K562 (cell line): ENCODE data around the gene SLC2A9. TPM values are rescaled to one million over a fixed set of nuclear protein-coding genes. Genes with fewer than 3 reads are reported as not detected.

Experiments used
- ATAC-seq: fragments of 200-7000 bp; cut with Tn5 transposase; 3 replicates; pipeline ENCODE4 v1.9.1; 2020; ENCODE audit warnings: moderate library complexity
- BruUV-seq: library from RNA; stranded (reverse); fragments of 400-500 nt; replicated peaks from 2 replicates; lab custom pipeline; 2021; lab: Mats Ljungman, UMichigan
- CTCF ChIA-PET: fragments of 300-600 bp; formaldehyde crosslinking; extraction: SDS; loops from one replicate; lab custom pipeline; 2021; ENCODE audit warnings: low intra/inter-chr PET ratio; lab: Yijun Ruan, JAX
- POLR2A ChIA-PET: fragments of 300-600, 350-650 bp; sonication (Branson Sonifier 250); formaldehyde crosslinking; extraction: SDS; loops from one replicate; lab custom pipeline; 2021; ENCODE audit warnings: antibody characterized with exemption, inconsistent platforms; lab: Yijun Ruan, JAX
- DNase-seq, 4 experiments: peaks; one replicate each; pipeline versions ENCODE4 v3.0.0 to v3.0.0-alpha.2; 2011 to 2018; ENCODE audit warnings: low spot score in 3 of 4, mixed read lengths in 3 of 4; ENCODE audit errors: extremely low read depth in 1 of 4
- FAIRE-seq: peaks from 2 replicates; lab custom pipeline; 2011; peaks lifted over from hg19 to GRCh38; lab: Jason Lieb, UNC
- H2AFZ ChIP-seq: 2 replicates; pipeline ENCODE4 v1.6.0; 2011; ENCODE audit warnings: low read depth, low read length, control low read depth, inconsistent platforms
- H3K27ac ChIP-seq: fragments of 200-600 bp; 3 replicates; pipeline ENCODE4 v1.8.0; 2011; ENCODE audit warnings: low read depth, mild to moderate bottlenecking, control low read depth, inconsistent platforms, low read length, moderate library complexity, mixed read lengths; ENCODE audit errors: extremely low read depth
- H3K27me3 ChIP-seq, 2 experiments: fragments of 300-600 bp in 1 of 2; 2 replicates in 1 of 2; 3 replicates in 1 of 2; pipeline versions ENCODE4 v1.6.0 to v1.8.0; 2011; ENCODE audit warnings: inconsistent platforms in 2 of 2, low read length in 2 of 2, mild to moderate bottlenecking in 1 of 2, mixed read lengths in 1 of 2, moderate library complexity in 1 of 2; ENCODE audit not compliant: control insufficient read depth in 2 of 2, insufficient read depth in 2 of 2
- H3K36me3 ChIP-seq: fragments of 300-600 bp; 3 replicates; pipeline ENCODE4 v1.8.0; 2011; ENCODE audit warnings: mild to moderate bottlenecking, low read length, inconsistent platforms; ENCODE audit not compliant: control insufficient read depth, insufficient read depth
- H3K4me1 ChIP-seq, 2 experiments: fragments of 200-600 bp in 1 of 2; replicated peaks in 1 of 2; 2 replicates in 1 of 2; 3 replicates in 1 of 2; pipeline versions ENCODE4 v1.5.1 to v1.8.0; 2011; ENCODE audit warnings: inconsistent platforms in 2 of 2, low read length in 2 of 2, mild to moderate bottlenecking in 1 of 2, mixed read lengths in 1 of 2, moderate library complexity in 1 of 2; ENCODE audit not compliant: control insufficient read depth in 2 of 2, insufficient read depth in 2 of 2
- H3K4me2 ChIP-seq: 2 replicates; pipeline ENCODE4 v1.6.1; 2011; ENCODE audit warnings: low read length, control low read depth, inconsistent platforms, mixed read lengths; ENCODE audit not compliant: insufficient read depth
- H3K4me3 ChIP-seq: fragments of 200-600 bp; sonication (generic), shearing (Covaris generic); 2 replicates; pipeline ENCODE4 v1.5.1; 2016; ENCODE audit warnings: control low read depth, inconsistent platforms
- H3K79me2 ChIP-seq: fragments of 200-600 bp; 3 replicates; pipeline ENCODE4 v1.8.0; 2011; ENCODE audit warnings: low read length, inconsistent platforms; ENCODE audit not compliant: control insufficient read depth, insufficient read depth
- H3K9ac ChIP-seq, 2 experiments: 2 replicates each; pipeline versions ENCODE4 v1.6.0 to v1.6.1; 2011; ENCODE audit warnings: low read depth in 2 of 2, low read length in 2 of 2, control low read depth in 1 of 2, inconsistent platforms in 1 of 2, mild to moderate bottlenecking in 1 of 2, mixed read lengths in 1 of 2; ENCODE audit not compliant: insufficient read depth in 1 of 2
- H3K9me1 ChIP-seq: one replicate; pipeline ENCODE4 v1.6.0; 2011; ENCODE audit warnings: inconsistent platforms, mild to moderate bottlenecking, low read length, moderate library complexity; ENCODE audit not compliant: control insufficient read depth, insufficient read depth
- H3K9me3 ChIP-seq: replicated peaks from 2 replicates; pipeline ENCODE4 v1.5.1; 2011; ENCODE audit warnings: low read depth, low read length, inconsistent platforms; ENCODE audit not compliant: control insufficient read depth, insufficient read depth
- H4K20me1 ChIP-seq: replicated peaks from 2 replicates; pipeline ENCODE4 v1.6.1; 2011; ENCODE audit warnings: low read length, inconsistent platforms, mixed read lengths; ENCODE audit not compliant: control insufficient read depth, insufficient read depth
- CBFA2T2 ChIP-seq: fragments of 450-650 bp; conservative IDR thresholded peaks from 2 replicates; pipeline ENCODE4 v1.6.1; 2017; ENCODE audit warnings: mild to moderate bottlenecking
- ESRRA ChIP-seq: fragments of 450-650 bp; IDR thresholded peaks from 2 replicates; pipeline ENCODE4 v1.6.1; 2014; ENCODE audit warnings: low read depth, mild to moderate bottlenecking, moderate library complexity, borderline replicate concordance
- HDAC1 ChIP-seq, 2 experiments: fragments of 450-650 bp; IDR thresholded peaks; 2 replicates each; pipeline ENCODE4 v1.6.1; 2016 to 2017; ENCODE audit warnings: inconsistent platforms in 1 of 2, mild to moderate bottlenecking in 1 of 2, moderate library complexity in 1 of 2
- MNT ChIP-seq, 2 experiments: fragments of 450-650 bp; conservative IDR thresholded peaks; 2 replicates each; pipeline ENCODE4 v1.6.1; 2017; ENCODE audit warnings: mild to moderate bottlenecking in 2 of 2, moderate library complexity in 2 of 2
- NR2F6 ChIP-seq: fragments of 450-650 bp; formaldehyde crosslinking; IDR thresholded peaks from 2 replicates; pipeline ENCODE4 v1.4.0; 2020; ENCODE audit warnings: mild to moderate bottlenecking
- PYGO2 ChIP-seq: fragments of 450-650 bp; IDR thresholded peaks from 2 replicates; pipeline ENCODE4 v1.6.1; 2016; ENCODE audit warnings: mild to moderate bottlenecking, missing genetic modification characterization, moderate library complexity, missing compliant biosample characterization
- SAFB ChIP-seq: fragments of 200-400 bp; formaldehyde crosslinking; IDR thresholded peaks from 2 replicates; pipeline ENCODE4 v1.6.1; 2017; ENCODE audit warnings: low read depth, low read length, borderline replicate concordance
- SMAD2 ChIP-seq: fragments of 150-350 bp; IDR thresholded peaks from 2 replicates; pipeline ENCODE4 v1.6.1; 2014; ENCODE audit warnings: low read depth, mild to moderate bottlenecking, low read length
- ZBTB8A ChIP-seq: fragments of 450-650 bp; IDR thresholded peaks from 2 replicates; pipeline ENCODE4 v1.6.1; 2018; ENCODE audit warnings: mild to moderate bottlenecking, moderate library complexity; ENCODE audit not compliant: partially characterized antibody
- ZKSCAN3 ChIP-seq: fragments of 250-450 bp; sonication (Bioruptor Pico); IDR thresholded peaks from 2 replicates; pipeline ENCODE4 v1.4.0; 2020
- ZSCAN32 ChIP-seq: fragments of 450-650 bp; formaldehyde crosslinking; IDR thresholded peaks from 2 replicates; pipeline ENCODE4 v1.4.0; 2020; ENCODE audit warnings: mild to moderate bottlenecking, moderate library complexity
- WGBS: fragments of 100-300 bp; shearing (Covaris generic); methylation state at CpG from one replicate; pipeline ENCODE4 v1.1.6; 2016; ENCODE audit warnings: low coverage, mixed read lengths; ENCODE audit not compliant: insufficient coverage; ENCODE audit errors: missing lambda C conversion rate; 5-methylcytosine and 5-hydroxymethylcytosine counted together
- in situ Hi-C: fragments of 300-500 bp; cut with MboI; formaldehyde crosslinking; loops from 4 replicates; pipeline ENCODE4 v1.15.0; 2018; ENCODE audit warnings: inconsistent platforms, mixed read lengths
- intact Hi-C: fragments of 100-400 bp; cut with micrococcal nuclease; formaldehyde crosslinking; loops from 2 replicates; pipeline ENCODE4 v1.14.2; 2022
- polyA plus RNA-seq, 8 experiments: library from polyadenylated mRNA; depleted of rRNA in 4 of 8; stranded (reverse) in 5 of 8; unstranded in 3 of 8; fragments of >200 nt; fragmentation: Nextera tagmentation in 2 of 8; fragmentation: Illumina TruSeq in 1 of 8; extraction: Ambion mirVana in 2 of 8; extraction: Trizol in 1 of 8; gene quantifications; 2 replicates each; pipeline versions ENCODE4 v1.2.1 to v1.2.3, GENCODE V29; 2011 to 2014; ENCODE audit warnings: inconsistent platforms in 1 of 8, missing spikeins in 1 of 8
- total RNA-seq, 7 experiments: library from RNA; depleted of rRNA in 6 of 7; stranded (reverse); fragments of >200 nt in 6 of 7; fragmentation: Illumina TruSeq in 2 of 7; extraction: Trizol in 2 of 7; gene quantifications; 2 replicates each; pipeline versions ENCODE4 v1.2.1 to v1.2.3, GENCODE V29; 2011 to 2021; ENCODE audit warnings: low replicate concordance in 1 of 7
- TF ChIP-seq, protein P1 (sequence below): sonication (generic); formaldehyde crosslinking; IDR thresholded peaks from 2 replicates; pipeline ENCODE4 v1.5.0; 2020; ENCODE audit warnings: missing genetic modification reagents

Gene SLC2A9
- total and polyA plus RNA-seq, 9 of the 15 experiments (the other 6 are each of a cell fraction or from before 2014, with no cell fraction given), result 0.15 to 1.9 (median 0.76) TPM

DNA sequence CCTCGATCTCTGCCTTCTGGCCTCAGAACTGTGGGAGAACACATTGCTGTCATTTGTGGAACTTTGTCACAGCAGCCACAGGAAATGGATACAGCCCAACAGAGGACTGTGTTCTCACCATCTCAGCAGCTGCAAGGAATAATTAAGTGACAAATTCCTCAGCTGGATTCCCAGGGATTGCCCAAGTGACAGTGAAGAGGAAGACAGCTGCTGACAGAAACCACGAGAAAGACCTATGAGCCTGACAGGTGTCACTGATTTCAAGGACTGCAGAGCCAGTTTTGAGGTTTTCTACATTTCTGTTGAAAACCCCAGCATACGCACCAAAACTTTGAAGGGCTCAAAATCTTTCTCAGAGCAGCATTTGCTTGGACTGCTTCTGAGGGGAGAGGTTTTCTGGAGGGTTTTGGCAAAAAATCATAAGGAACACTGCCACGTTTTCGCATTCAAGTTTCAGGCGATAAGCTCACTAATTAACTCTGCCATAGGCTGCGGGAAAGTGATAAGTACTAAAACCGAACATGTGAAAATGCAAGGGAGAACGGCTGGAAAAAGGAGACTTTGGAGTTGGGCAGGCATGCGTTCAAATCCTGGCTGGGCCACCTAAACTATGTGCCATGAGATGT, 151.0 kb downstream of the SLC2A9 start:
- no peak for FAIRE-seq
- no peak overlapping the region for H3K4me2 ChIP-seq
- no TSS peak for BruUV-seq
- TF ChIP-seq SMAD2, result no peak
- TF ChIP-seq, all 486 proteins: peak for 0
- no peak overlapping the region for H3K4me3 ChIP-seq
- ChIA-PET POLR2A (interaction anchor here (0.6 to 1.1 kb wide), 3 partner anchors 8 to 376 kb away, joined by 3 to 4 read pairs (median 4); no protein-coding TSS in a partner anchor), CTCF (no interaction called here)
- no peak overlapping the region for H3K27ac ChIP-seq
- no peaks in the 10 kb centered on the region for H3K36me3 ChIP-seq
- in situ Hi-C loops, result no loop called here
- ATAC-seq, result no peak
- no peaks in the 10 kb centered on the region for H3K9me3 ChIP-seq
- H2AFZ ChIP-seq, result no peak overlapping the region
- intact Hi-C loops, result no loop called here
- no peaks in the 10 kb centered on the region for H3K4me1 ChIP-seq
- 0% methylated on average over 10 of the region's 10 CpGs for WGBS
- peaks cover 0 to 19% of the 10 kb centered on the region in 2 experiments; a peak in 1 of 5 replicates for H3K27me3 ChIP-seq
- H3K79me2 ChIP-seq, result no peaks in the 10 kb centered on the region
- no peaks in the 10 kb centered on the region for H4K20me1 ChIP-seq
- no peaks in the 10 kb centered on the region for H3K9me1 ChIP-seq
- no peak for DNase-seq
- no peak overlapping the region for H3K9ac ChIP-seq

DNA sequence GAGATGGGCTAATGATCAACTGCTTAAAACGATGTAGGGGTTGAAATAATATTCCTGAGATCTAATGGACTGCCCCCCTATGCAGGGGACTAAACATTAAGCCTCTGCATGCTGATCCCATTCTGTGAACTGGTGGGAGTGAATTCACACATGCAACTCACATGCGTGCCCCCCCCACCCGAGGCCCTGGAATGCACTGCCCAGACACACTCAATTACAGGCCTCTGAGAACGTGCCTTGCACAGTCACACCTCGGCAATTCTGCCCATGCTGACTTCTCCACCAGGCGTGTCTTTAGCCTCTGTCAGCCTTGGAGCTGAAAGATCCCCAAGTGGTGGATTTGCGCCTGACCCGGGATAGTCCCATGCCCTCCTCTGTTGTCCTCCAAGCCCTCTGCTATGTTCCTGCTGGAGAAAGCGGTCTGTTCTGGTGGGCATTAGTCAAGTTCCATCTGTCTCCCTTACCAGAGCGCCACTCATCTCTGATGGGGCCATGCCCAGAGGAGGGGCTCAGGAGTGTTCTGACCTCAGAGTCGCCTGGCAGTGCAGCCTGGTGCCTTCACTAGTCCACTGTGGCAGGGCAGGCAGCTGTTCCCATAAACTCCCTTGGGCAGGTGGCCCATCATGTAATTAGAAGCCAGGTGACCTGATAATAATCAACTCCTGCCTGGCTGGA, 153.4 kb downstream of the SLC2A9 start:
- no peak overlapping the region for H3K4me2 ChIP-seq
- peaks cover 0 to 19% of the 10 kb centered on the region in 2 experiments; a peak in 1 of 5 replicates for H3K27me3 ChIP-seq
- no peaks in the 10 kb centered on the region for H4K20me1 ChIP-seq
- no peaks in the 10 kb centered on the region for H3K79me2 ChIP-seq
- ATAC-seq (no peak), FAIRE-seq (no peak), DNase-seq (no peak)
- H3K9me1 ChIP-seq, result no peaks in the 10 kb centered on the region
- no peaks in the 10 kb centered on the region for H3K36me3 ChIP-seq
- ChIA-PET POLR2A (interaction anchor here (1.5 kb wide), 1 partner anchor 25 kb away, joined by 3 read pairs; no protein-coding TSS in a partner anchor), CTCF (no interaction called here)
- 0% methylated on average over 10 of the region's 11 CpGs for WGBS
- BruUV-seq, result no TSS peak
- in situ Hi-C loops, result no loop called here
- H2AFZ ChIP-seq, result no peak overlapping the region
- intact Hi-C loops, result no loop called here
- H3K4me1 ChIP-seq, result no peaks in the 10 kb centered on the region
- H3K9ac ChIP-seq, result no peak overlapping the region
- H3K4me3 ChIP-seq, result no peak overlapping the region
- no peaks in the 10 kb centered on the region for H3K9me3 ChIP-seq
- H3K27ac ChIP-seq, result no peak overlapping the region
- TF ChIP-seq MNT (conservative IDR thresholded peaks at IDR 0.05) (no peak), NR2F6 (CRISPR knock-in tag) (no peak), ZKSCAN3 (CRISPR knock-in tag) (no peak), HDAC1 (IDR thresholded peaks at IDR 0.05) (no peak), SAFB (no peak), ESRRA (no peak), CBFA2T2 (no peak), ZBTB8A (no peak), PYGO2 (tag) (no peak), ZSCAN32 (CRISPR knock-in tag) (no peak)
- TF ChIP-seq, protein P1, sequence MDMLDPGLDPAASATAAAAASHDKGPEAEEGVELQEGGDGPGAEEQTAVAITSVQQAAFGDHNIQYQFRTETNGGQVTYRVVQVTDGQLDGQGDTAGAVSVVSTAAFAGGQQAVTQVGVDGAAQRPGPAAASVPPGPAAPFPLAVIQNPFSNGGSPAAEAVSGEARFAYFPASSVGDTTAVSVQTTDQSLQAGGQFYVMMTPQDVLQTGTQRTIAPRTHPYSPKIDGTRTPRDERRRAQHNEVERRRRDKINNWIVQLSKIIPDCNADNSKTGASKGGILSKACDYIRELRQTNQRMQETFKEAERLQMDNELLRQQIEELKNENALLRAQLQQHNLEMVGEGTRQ (CRISPR knock-in tag), result no peak
